ENCODE data around the gene PPP1R13B. TPM values are rescaled to one million over a fixed set of nuclear protein-coding genes. Genes with fewer than 3 reads are reported as not detected.

Gene PPP1R13B
- total RNA-seq, 1 experiment from 2014 or later = 17.8 TPM

GRCh38 chr14:103697206-103697602 lies 150.2 kb downstream of the PPP1R13B start (continued):
- no peak for TF ChIP-seq ELF1 (IDR thresholded peaks at IDR 0.05; ENCODE audit: borderline replicate concordance, low read depth)
- TF ChIP-seq CBX3 (IDR thresholded peaks at IDR 0.05; ENCODE audit: low read depth) = no peak

GRCh38 chr14:103696466-103697071 lies 150.8 kb downstream of the PPP1R13B start:
- H3K36me3 ChIP-seq (ENCODE audit: control insufficient read depth in 1 of 2, insufficient read depth in 2 of 2, low read length in 2 of 2) = peaks cover 4 to 7% of the 10 kb centered on the region in 2 experiments; a peak in 3 of 4 replicates
- CTCF ChIA-PET = no interaction called here
- H3K4me1 ChIP-seq (ENCODE audit: control insufficient read depth in 1 of 2, insufficient read depth in 2 of 2, low read length in 2 of 2) = no peaks in the 10 kb centered on the region
- no peaks in the 10 kb centered on the region for H4K20me1 ChIP-seq (ENCODE audit: insufficient read depth)
- TF ChIP-seq CEBPB (IDR thresholded peaks at IDR 0.05; ENCODE audit: low read depth) (no peak), SIN3A (IDR thresholded peaks at IDR 0.05; ENCODE audit: low read depth) (no peak)
- no peaks in the 10 kb centered on the region for H3K27me3 ChIP-seq (ENCODE audit: insufficient read depth, low read length)
- ATAC-seq (no peak), DNase-seq (ENCODE audit: low read depth, low spot score) (no peak)
- no peaks in the 10 kb centered on the region for H3K9me3 ChIP-seq (ENCODE audit: control insufficient read depth in 1 of 2, insufficient read depth in 1 of 2, low read depth in 1 of 2, low read length in 2 of 2)
- no TSS peak for BruUV-seq (replicated peaks)
- H3K27ac ChIP-seq (ENCODE audit: low read depth, low read length) = no peak overlapping the region
- RAD21 ChIA-PET (ENCODE audit: low non-redundant PET in 1 of 2, low total read pairs in 2 of 2, uncharacterized antibody in 2 of 2, unreplicated experiment in 2 of 2) = no interaction called here
- H3K4me3 ChIP-seq (replicated peaks in 1 of 2; ENCODE audit: low read depth in 1 of 2, low read length in 2 of 2) = no peak overlapping the region
- POLR2A ChIA-PET = no interaction called here
- peaks cover 7% of the 10 kb centered on the region; the same call in 1 of the 2 replicates for H3K79me2 ChIP-seq (ENCODE audit: insufficient read depth, low read length)
- intact Hi-C loops (cut with micrococcal nuclease) = no loop called here
- H3K4me2 ChIP-seq (ENCODE audit: low read length) = no peak overlapping the region
- no peak overlapping the region for H2AFZ ChIP-seq (ENCODE audit: low read depth, low read length, poor library complexity, severe bottlenecking)
- H3K9ac ChIP-seq (ENCODE audit: low read length) = no peak overlapping the region
- no peaks in the 10 kb centered on the region for H3K9me2 ChIP-seq (ENCODE audit: insufficient read depth)

GRCh38 chr14:103696070-103696402 lies 151.3 kb downstream of the PPP1R13B start:
- no peaks in the 10 kb centered on the region for H3K9me3 ChIP-seq (ENCODE audit: control insufficient read depth in 1 of 2, insufficient read depth in 1 of 2, low read depth in 1 of 2, low read length in 2 of 2)
- no peak overlapping the region for H3K9ac ChIP-seq (ENCODE audit: low read length)
- H3K27me3 ChIP-seq (ENCODE audit: insufficient read depth, low read length) = no peaks in the 10 kb centered on the region
- no peaks in the 10 kb centered on the region for H3K9me2 ChIP-seq (ENCODE audit: insufficient read depth)
- H4K20me1 ChIP-seq (ENCODE audit: insufficient read depth) = no peaks in the 10 kb centered on the region
- ChIA-PET RAD21 (ENCODE audit: low non-redundant PET in 1 of 2, low total read pairs in 2 of 2, uncharacterized antibody in 2 of 2, unreplicated experiment in 2 of 2) (no interaction called here), CTCF (no interaction called here), POLR2A (no interaction called here)
- no TSS peak for BruUV-seq (replicated peaks)
- no peak overlapping the region for H3K4me3 ChIP-seq (replicated peaks in 1 of 2; ENCODE audit: low read depth in 1 of 2, low read length in 2 of 2)
- peaks cover 7% of the 10 kb centered on the region; the same call in 1 of the 2 replicates for H3K79me2 ChIP-seq (ENCODE audit: insufficient read depth, low read length)
- H3K4me2 ChIP-seq (ENCODE audit: low read length) = no peak overlapping the region
- ATAC-seq (no peak), DNase-seq (ENCODE audit: low read depth, low spot score) (no peak)
- intact Hi-C loops (cut with micrococcal nuclease) = no loop called here
- peaks cover 4 to 7% of the 10 kb centered on the region in 2 experiments; a peak in 3 of 4 replicates for H3K36me3 ChIP-seq (ENCODE audit: control insufficient read depth in 1 of 2, insufficient read depth in 2 of 2, low read length in 2 of 2)
- H2AFZ ChIP-seq (ENCODE audit: low read depth, low read length, poor library complexity, severe bottlenecking) = no peak overlapping the region
- H3K4me1 ChIP-seq (ENCODE audit: control insufficient read depth in 1 of 2, insufficient read depth in 2 of 2, low read length in 2 of 2) = no peaks in the 10 kb centered on the region
- no peak overlapping the region for H3K27ac ChIP-seq (ENCODE audit: low read depth, low read length)
- no peak for TF ChIP-seq ZBTB33 (IDR thresholded peaks at IDR 0.05; ENCODE audit: extremely low read depth, insufficient replicate concordance, low read length)
- TF ChIP-seq REST (IDR thresholded peaks at IDR 0.05; ENCODE audit: low read depth) = no peak
- no peak for TF ChIP-seq JUND (IDR thresholded peaks at IDR 0.05)
- no peak for TF ChIP-seq CTCF (IDR thresholded peaks at IDR 0.05 in 2 of 3, conservative IDR thresholded peaks at IDR 0.05 in 1 of 3; ENCODE audit: borderline replicate concordance in 1 of 3, insufficient read depth in 1 of 3, low read depth in 2 of 3, low read length in 2 of 3)
- TF ChIP-seq POLR2A (IDR thresholded peaks at IDR 0.05; ENCODE audit: borderline replicate concordance, extremely low read depth, insufficient read depth, insufficient read length) = no peak
- TF ChIP-seq YY1 (IDR thresholded peaks at IDR 0.05; ENCODE audit: extremely low read depth, insufficient replicate concordance, low read depth, low read length) = no peak
- TF ChIP-seq ZNF274 (IDR thresholded peaks at IDR 0.05; ENCODE audit: low read depth, low read length) = no peak
